Measurements from ENCODE around the gene MCRIP2. TPM values are rescaled to one million over a fixed set of nuclear protein-coding genes. Genes with fewer than 3 reads are reported as not detected.
"Not testable (repeated sequence)": the region's sequence is repeated elsewhere in the genome, so short reads cannot be mapped to it uniquely, and the experiment has no call there.

MCRIP2 gene
- total RNA-seq, 2 donors from 2014 or later: 41.2 to 47.5 TPM

- H3K27ac ChIP-seq: no peak overlapping the region
- intact Hi-C loops (cut with DNase I): no loop called here
- H3K4me1 ChIP-seq: peaks cover 69% of the 10 kb centered on the region
- TF ChIP-seq POLR2A (IDR thresholded peaks at IDR 0.05) (no peak), CTCF (IDR thresholded peaks at IDR 0.05) (peak; percentile 19 to 44 (median 35))
- peaks cover 11 to 12% of the 10 kb centered on the region in 2 donors for H3K36me3 ChIP-seq (replicated peaks in 1 of 2; ENCODE audit: insufficient read depth in 1 of 2, low read depth in 2 of 2)
- DNase-seq: peak; percentile 65 to 77 (median 65)
- no peaks in the 10 kb centered on the region for H3K27me3 ChIP-seq
- no peaks in the 10 kb centered on the region for H3K9me3 ChIP-seq
- 24 to 55% methylated on average over 3 to 10 of the region's 10 CpGs for WGBS, 2 donors
- no peak overlapping the region for H3K4me3 ChIP-seq
- no peak for ATAC-seq
Measured at GRCh38 chr16:685967-686366, 44.3 kb downstream of the MCRIP2 start.

- 83 to 89% methylated on average over 13 to 45 of the region's 51 CpGs for WGBS, 2 donors
- intact Hi-C loops (cut with DNase I): no loop called here
- no peak for ATAC-seq
- H3K36me3 ChIP-seq (replicated peaks in 1 of 2; ENCODE audit: insufficient read depth in 1 of 2, low read depth in 2 of 2): peaks cover 10 to 11% of the 10 kb centered on the region in 2 donors
- no peak for TF ChIP-seq POLR2A (IDR thresholded peaks at IDR 0.05)
- no peak for TF ChIP-seq CTCF (IDR thresholded peaks at IDR 0.05)
- peaks cover 64% of the 10 kb centered on the region for H3K4me1 ChIP-seq
- H3K27ac ChIP-seq: no peak overlapping the region
- no peak for DNase-seq
- no peaks in the 10 kb centered on the region for H3K9me3 ChIP-seq
- H3K4me3 ChIP-seq: no peak overlapping the region
- no peaks in the 10 kb centered on the region for H3K27me3 ChIP-seq
Measured at GRCh38 chr16:686459-687260, 45.0 kb downstream of the MCRIP2 start.

- ATAC-seq (no peak), DNase-seq (no peak)
- WGBS, 2 donors: 91 to 95% methylated on average over 13 to 19 of the region's 19 CpGs
- H3K36me3 ChIP-seq (replicated peaks in 1 of 2; ENCODE audit: insufficient read depth in 1 of 2, low read depth in 2 of 2): peaks cover 3 to 4% of the 10 kb centered on the region in 2 donors
- no peak overlapping the region for H3K4me3 ChIP-seq
- H3K27me3 ChIP-seq: no peaks in the 10 kb centered on the region
- no peaks in the 10 kb centered on the region for H3K9me3 ChIP-seq
- H3K27ac ChIP-seq: no peak overlapping the region
- intact Hi-C loops (cut with DNase I): no loop called here
- peaks cover 55% of the 10 kb centered on the region for H3K4me1 ChIP-seq
- TF ChIP-seq CTCF (IDR thresholded peaks at IDR 0.05) (no peak), POLR2A (IDR thresholded peaks at IDR 0.05) (no peak)
Measured at GRCh38 chr16:687499-687898, 45.9 kb downstream of the MCRIP2 start.

- no peak for DNase-seq
- WGBS, 2 donors: 65 to 75% methylated on average over 8 to 26 of the region's 26 CpGs
- Histone ChIP-seq H3K36me3 (replicated peaks in 1 of 2; ENCODE audit: insufficient read depth in 1 of 2, low read depth in 2 of 2) (peaks cover 0 to 4% of the 10 kb centered on the region in 2 donors), H3K4me3 (peak overlapping the region in 1 of 2 donors; percentile 83), H3K27ac (peak overlapping the region in 3 of 4 donors; percentile 33 to 87 (median 81)), H3K4me1 (peaks cover 48% of the 10 kb centered on the region), H3K9me3 (no peaks in the 10 kb centered on the region), H3K27me3 (peaks cover 0 to 12% of the 10 kb centered on the region in 2 donors)
- intact Hi-C loops (cut with DNase I): no loop called here
- ATAC-seq: no peak
- TF ChIP-seq CTCF (IDR thresholded peaks at IDR 0.05) (no peak), POLR2A (IDR thresholded peaks at IDR 0.05) (no peak)
Measured at GRCh38 chr16:689175-689897, 47.7 kb downstream of the MCRIP2 start.

- not testable (repeated sequence) for DNase-seq
- peaks cover 48% of the 10 kb centered on the region for H3K4me1 ChIP-seq
Measured at GRCh38 chr16:691242-691641, 49.6 kb downstream of the MCRIP2 start.

More at GRCh38 chr16:691242-691641, 49.6 kb downstream of the MCRIP2 start:
- ATAC-seq; intact Hi-C loops (cut with DNase I); H3K27ac ChIP-seq; H3K9me3 ChIP-seq; H3K36me3 ChIP-seq (replicated peaks in 1 of 2; ENCODE audit: insufficient read depth in 1 of 2, low read depth in 2 of 2); H3K4me3 ChIP-seq: not testable (repeated sequence)
- WGBS, 2 donors: 68 to 70% methylated on average over 16 of the region's 16 CpGs
- peaks cover 0 to 24% of the 10 kb centered on the region in 2 donors for H3K27me3 ChIP-seq

All from body of pancreas (tissue), 4 donors.